Type B pancreatic cell (in vitro differentiated cells): ENCODE results near the gene HLA-G. TPM values are rescaled to one million over a fixed set of nuclear protein-coding genes. Genes with fewer than 3 reads are reported as not detected.

Experiments used
- DNase-seq: peaks from one replicate; pipeline ENCODE4 v3.0.0; 2021; ENCODE audit warnings: mixed read lengths; ENCODE audit not compliant: unreplicated experiment; ENCODE audit errors: extremely low spot score
- H3K27ac Mint-ChIP-seq: 2 replicates; pipeline ENCODE4 v1.8.0; 2021; ENCODE audit warnings: mild to moderate bottlenecking, mixed read lengths
- H3K27me3 Mint-ChIP-seq: 2 replicates; pipeline ENCODE4 v1.8.0; 2021; ENCODE audit warnings: mixed read lengths
- H3K36me3 Mint-ChIP-seq: 2 replicates; pipeline ENCODE4 v1.8.0; 2021; ENCODE audit warnings: mixed read lengths
- H3K4me1 Mint-ChIP-seq: one replicate; pipeline ENCODE4 v1.8.0; 2021; ENCODE audit warnings: mixed read lengths; ENCODE audit not compliant: unreplicated experiment
- H3K4me3 Mint-ChIP-seq: 2 replicates; pipeline ENCODE4 v1.8.0; 2021; ENCODE audit warnings: mild to moderate bottlenecking, mixed read lengths
- H3K9me3 Mint-ChIP-seq: 2 replicates; pipeline ENCODE4 v1.8.0; 2021; ENCODE audit warnings: mixed read lengths
- total RNA-seq: library from RNA; stranded (reverse); gene quantifications from 2 replicates; pipeline ENCODE4 v1.2.1, GENCODE V29; 2021; ENCODE audit warnings: low replicate concordance
- TF ChIP-seq, protein P1 (sequence below): fragments of 200-600 bp; sonication (generic); conservative IDR thresholded peaks from 2 replicates; pipeline ENCODE4 v1.5.0; 2021; ENCODE audit warnings: antibody characterized with exemption, mild to moderate bottlenecking

The HLA-G gene
- total RNA-seq, 1 donor from 2014 or later: 4.6 TPM

DNA sequence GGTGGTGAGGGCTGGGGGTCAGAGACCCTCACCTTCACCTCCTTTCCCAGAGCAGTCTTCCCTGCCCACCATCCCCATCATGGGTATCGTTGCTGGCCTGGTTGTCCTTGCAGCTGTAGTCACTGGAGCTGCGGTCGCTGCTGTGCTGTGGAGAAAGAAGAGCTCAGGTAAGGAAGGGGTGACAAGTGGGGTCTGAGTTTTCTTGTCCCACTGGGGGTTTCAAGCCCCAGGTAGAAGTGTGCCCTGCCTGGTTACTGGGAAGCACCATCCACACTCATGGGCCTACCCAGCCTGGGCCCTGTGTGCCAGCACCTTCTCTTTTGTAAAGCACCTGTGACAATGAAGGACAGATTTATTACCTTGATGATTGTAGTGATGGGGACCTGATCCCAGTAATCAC lies 2.1 kb downstream of the HLA-G start:
- peaks cover 6% of the 10 kb centered on the region for H3K36me3 Mint-ChIP-seq
- TF ChIP-seq, protein P1, sequence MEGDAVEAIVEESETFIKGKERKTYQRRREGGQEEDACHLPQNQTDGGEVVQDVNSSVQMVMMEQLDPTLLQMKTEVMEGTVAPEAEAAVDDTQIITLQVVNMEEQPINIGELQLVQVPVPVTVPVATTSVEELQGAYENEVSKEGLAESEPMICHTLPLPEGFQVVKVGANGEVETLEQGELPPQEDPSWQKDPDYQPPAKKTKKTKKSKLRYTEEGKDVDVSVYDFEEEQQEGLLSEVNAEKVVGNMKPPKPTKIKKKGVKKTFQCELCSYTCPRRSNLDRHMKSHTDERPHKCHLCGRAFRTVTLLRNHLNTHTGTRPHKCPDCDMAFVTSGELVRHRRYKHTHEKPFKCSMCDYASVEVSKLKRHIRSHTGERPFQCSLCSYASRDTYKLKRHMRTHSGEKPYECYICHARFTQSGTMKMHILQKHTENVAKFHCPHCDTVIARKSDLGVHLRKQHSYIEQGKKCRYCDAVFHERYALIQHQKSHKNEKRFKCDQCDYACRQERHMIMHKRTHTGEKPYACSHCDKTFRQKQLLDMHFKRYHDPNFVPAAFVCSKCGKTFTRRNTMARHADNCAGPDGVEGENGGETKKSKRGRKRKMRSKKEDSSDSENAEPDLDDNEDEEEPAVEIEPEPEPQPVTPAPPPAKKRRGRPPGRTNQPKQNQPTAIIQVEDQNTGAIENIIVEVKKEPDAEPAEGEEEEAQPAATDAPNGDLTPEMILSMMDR: no peak
- H3K4me1 Mint-ChIP-seq: no peaks in the 10 kb centered on the region
- no peaks in the 10 kb centered on the region for H3K9me3 Mint-ChIP-seq
- no peak overlapping the region for H3K27ac Mint-ChIP-seq
- no peak overlapping the region for H3K4me3 Mint-ChIP-seq
- no peak for DNase-seq
- H3K27me3 Mint-ChIP-seq: peaks cover 96% of the 10 kb centered on the region

DNA sequence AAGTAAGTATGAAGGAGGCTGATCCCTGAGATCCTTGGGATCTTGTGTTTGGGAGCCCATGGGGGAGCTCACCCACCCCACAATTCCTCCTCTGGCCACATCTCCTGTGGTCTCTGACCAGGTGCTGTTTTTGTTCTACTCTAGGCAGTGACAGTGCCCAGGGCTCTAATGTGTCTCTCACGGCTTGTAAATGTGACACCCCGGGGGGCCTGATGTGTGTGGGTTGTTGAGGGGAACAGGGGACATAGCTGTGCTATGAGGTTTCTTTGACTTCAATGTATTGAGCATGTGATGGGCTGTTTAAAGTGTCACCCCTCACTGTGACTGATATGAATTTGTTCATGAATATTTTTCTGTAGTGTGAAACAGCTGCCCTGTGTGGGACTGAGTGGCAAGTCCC lies 2.8 kb downstream of the HLA-G start:
- TF ChIP-seq, protein P1: no peak
- DNase-seq: no peak
- Mint-ChIP-seq H3K27ac (no peak overlapping the region), H3K4me1 (no peaks in the 10 kb centered on the region), H3K36me3 (peaks cover 6% of the 10 kb centered on the region), H3K27me3 (peaks cover 96% of the 10 kb centered on the region), H3K9me3 (no peaks in the 10 kb centered on the region), H3K4me3 (no peak overlapping the region)

DNA sequence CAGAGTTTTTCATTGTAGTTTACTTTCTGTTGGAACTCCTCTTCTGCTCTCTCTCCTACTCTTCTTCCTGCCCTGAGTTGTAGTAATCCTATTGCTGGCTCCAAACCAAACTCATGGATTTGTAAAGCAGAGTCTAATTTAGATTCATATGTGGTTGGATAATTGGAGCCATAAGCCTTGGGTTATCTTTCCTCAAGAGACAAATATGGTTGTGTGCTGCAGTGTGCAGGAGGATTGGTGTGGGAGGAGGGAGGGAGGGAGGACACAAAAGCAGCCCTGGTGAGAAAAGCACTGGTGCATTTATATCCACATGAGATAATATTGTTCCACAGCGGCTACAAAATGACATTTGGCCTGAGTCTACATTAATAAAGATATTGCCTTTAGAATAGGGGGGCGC lies 4.2 kb downstream of the HLA-G start:
- no peak for DNase-seq
- no peaks in the 10 kb centered on the region for H3K9me3 Mint-ChIP-seq
- H3K4me1 Mint-ChIP-seq: no peaks in the 10 kb centered on the region
- H3K27me3 Mint-ChIP-seq: peaks cover 93% of the 10 kb centered on the region
- TF ChIP-seq, protein P1: no peak
- peaks cover 4% of the 10 kb centered on the region for H3K36me3 Mint-ChIP-seq
- no peak overlapping the region for H3K4me3 Mint-ChIP-seq
- no peak overlapping the region for H3K27ac Mint-ChIP-seq

DNA sequence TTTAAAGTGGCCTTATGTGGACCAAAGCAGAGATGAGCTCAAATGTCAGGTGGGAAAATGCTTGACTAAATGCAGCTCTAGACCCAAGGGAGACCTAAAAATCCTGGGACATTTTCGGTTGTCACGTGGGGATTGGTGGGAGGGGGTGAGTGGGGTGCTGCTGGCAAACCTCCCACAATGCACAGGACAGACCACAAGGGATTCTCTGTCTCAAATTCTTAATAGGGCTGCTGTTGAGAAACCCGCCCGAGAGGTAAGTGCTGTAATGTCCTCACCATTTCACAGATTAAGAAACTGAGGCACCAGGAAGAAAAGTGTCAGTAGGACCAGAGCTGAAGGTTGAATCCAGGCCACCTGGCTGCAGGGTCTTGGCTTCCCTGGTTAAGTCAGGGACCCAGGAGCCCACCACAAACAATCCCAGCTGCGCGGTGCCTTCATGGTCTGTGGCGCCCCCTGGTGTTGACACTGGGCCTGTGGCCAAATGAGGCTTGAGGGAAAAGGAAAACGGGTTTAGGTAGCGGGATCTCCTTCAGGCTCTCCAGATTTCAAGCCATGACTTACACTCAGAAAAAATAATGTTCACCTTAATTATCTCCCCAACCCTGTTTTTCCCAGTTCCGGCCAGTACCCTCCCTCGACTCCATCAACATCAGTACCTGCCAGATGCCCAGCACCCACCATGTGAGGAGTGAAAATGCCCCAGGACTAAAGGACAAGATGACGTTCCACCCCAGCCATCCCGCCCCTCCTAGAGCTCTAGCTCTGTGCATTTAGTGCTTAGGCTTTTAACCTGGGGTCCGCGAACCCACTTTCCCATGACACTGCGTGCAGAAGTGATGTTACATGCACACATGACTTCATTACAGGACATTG lies 7.2 kb downstream of the HLA-G start:
- Mint-ChIP-seq H3K4me3 (no peak overlapping the region), H3K27ac (no peak overlapping the region), H3K27me3 (peaks cover 89% of the 10 kb centered on the region), H3K36me3 (no peaks in the 10 kb centered on the region), H3K4me1 (no peaks in the 10 kb centered on the region), H3K9me3 (no peaks in the 10 kb centered on the region)
- TF ChIP-seq, protein P1: peak; percentile 92
- no peak for DNase-seq

DNA sequence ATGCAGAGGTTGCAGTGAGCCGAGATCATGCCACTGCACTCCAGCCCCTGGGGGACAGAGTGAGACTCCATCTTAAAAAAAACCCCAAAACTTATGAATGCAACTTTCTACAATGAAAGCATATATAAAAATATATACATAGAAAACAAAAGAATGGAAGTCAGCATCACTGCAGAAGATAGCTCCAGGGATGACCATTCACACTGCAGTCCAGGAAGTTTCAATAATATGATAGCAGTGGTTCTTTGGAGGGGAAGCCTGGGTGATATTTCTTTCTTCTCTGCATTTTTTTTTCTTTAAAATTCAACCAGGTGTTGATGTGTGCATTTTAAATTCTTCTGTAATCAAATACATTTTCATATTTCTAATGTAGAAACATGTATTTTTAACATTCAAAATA lies 12.3 kb downstream of the HLA-G start:
- H3K27ac Mint-ChIP-seq: no peak overlapping the region
- TF ChIP-seq, protein P1: no peak
- H3K4me3 Mint-ChIP-seq: no peak overlapping the region
- H3K27me3 Mint-ChIP-seq: peaks cover 71% of the 10 kb centered on the region
- no peaks in the 10 kb centered on the region for H3K9me3 Mint-ChIP-seq
- no peaks in the 10 kb centered on the region for H3K36me3 Mint-ChIP-seq
- H3K4me1 Mint-ChIP-seq: no peaks in the 10 kb centered on the region
- no peak for DNase-seq
